ENCODE data around the gene AKIRIN1. TPM values are rescaled to one million over a fixed set of nuclear protein-coding genes. Genes with fewer than 3 reads are reported as not detected.
"Not testable (repeated sequence)": the region's sequence is repeated elsewhere in the genome, so short reads cannot be mapped to it uniquely, and the experiment has no call there.

AKIRIN1 gene
- total RNA-seq, 4 donors from 2014 or later: 18.9 to 39.6 (median 33.8) TPM

GRCh38 chr1:38973659-38974437 is 17.2 kb upstream of the AKIRIN1 start:
- no peak for TF ChIP-seq POLR2A (IDR thresholded peaks at IDR 0.05)
- no peaks in the 10 kb centered on the region for H3K27me3 ChIP-seq
- H3K9me3 ChIP-seq: peaks cover 0 to 10% (median 3%) of the 10 kb centered on the region in 4 donors
- no peaks in the 10 kb centered on the region for H3K36me3 ChIP-seq
- no peak overlapping the region for H3K4me3 ChIP-seq
- no peak overlapping the region for H3K27ac ChIP-seq
- no peaks in the 10 kb centered on the region for H3K4me1 ChIP-seq
- DNase-seq: no peak

DNA sequence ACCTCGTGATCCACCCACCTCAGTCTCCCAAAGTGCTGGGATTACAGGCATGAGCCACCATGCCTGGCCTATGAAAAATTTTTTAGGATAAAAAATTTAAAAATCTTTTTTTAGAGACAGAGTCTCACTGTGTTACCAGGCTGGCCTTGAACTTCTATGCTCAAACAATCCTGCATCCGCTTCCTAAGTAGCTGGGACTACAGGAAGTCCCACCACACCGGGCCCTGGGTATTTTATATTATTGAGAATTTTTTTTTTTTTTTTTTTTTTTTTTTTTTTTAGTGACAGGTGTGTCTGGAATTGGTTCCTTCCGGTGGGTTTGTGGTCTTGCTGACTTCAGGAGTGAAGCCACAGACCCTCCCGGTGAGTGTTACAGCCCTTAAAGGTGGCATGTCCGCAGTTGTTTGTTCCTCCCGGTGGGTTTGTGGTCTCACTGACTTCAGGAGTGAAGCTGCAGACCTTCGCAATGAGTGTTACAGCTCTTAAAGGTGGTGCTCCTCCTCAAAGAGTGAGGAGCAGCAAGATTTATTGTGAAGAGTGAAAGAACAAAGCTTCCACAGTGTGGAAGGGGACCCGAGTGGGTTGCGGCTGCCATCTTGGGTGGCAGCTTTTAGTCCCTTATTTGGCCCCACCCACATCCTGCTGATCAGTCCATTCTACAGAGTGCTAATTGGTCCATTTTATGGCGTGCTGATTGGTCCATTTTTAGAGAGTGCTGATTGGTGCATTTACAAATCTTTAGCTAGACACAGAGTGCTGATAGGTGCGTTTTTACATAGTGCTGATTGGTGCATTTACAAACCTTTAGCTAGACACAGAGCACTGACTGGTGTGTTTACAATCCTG is 13.5 kb upstream of the AKIRIN1 start:
- not testable (repeated sequence) for H3K9me3 ChIP-seq, H3K27me3 ChIP-seq, H3K4me1 ChIP-seq, H3K36me3 ChIP-seq, H3K27ac ChIP-seq, H3K4me3 ChIP-seq
- peak in 2 of 3 donors; percentile 46 to 71 for DNase-seq

- not testable (repeated sequence) for H3K9me3 ChIP-seq, H3K4me1 ChIP-seq, H3K4me3 ChIP-seq, H3K27me3 ChIP-seq, H3K36me3 ChIP-seq, DNase-seq, H3K27ac ChIP-seq
Observed at GRCh38 chr1:38978245-38978542, 12.9 kb upstream of the AKIRIN1 start.

DNA sequence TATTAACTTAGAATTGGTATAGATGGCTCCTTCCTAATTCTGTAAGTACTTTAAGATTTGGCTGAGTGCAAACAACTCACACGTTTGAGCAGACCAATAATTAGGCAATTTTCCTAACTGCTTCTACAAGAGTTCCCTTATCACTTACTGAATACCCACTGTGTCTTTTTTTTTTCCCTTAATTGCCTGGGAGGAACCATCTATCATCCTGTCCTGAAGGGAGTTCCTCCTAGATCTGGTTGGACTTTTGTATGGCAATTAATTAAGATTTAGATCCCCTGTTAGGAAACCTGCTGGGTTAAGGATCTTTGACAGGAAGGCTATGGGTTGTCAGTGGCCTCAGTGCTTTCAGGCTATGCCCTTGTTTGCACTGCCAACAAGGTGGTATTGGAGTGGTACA is 11.7 kb upstream of the AKIRIN1 start:
- H3K36me3 ChIP-seq, H3K27ac ChIP-seq, H3K4me3 ChIP-seq, DNase-seq, H3K9me3 ChIP-seq, H3K4me1 ChIP-seq, H3K27me3 ChIP-seq: not testable (repeated sequence)

DNA sequence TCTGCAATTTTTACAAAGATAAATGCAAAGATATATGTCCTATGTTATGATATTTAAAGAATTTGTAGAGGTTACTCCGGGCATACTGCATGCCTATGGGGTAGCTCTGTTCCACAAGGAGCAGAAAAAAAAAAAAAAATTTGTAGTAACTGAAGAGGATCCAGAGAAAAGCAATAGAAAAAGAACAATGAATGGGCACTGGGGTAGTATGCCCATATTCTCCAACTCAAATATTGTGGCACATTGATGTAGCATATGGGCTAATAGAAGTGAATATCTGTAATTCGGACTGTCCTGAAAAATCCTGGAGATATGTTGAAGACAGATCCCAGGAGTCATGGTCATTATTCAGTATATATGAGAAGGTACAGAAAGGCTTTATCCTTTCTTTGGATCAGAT is 1.1 kb upstream of the AKIRIN1 start:
- TF ChIP-seq, protein P1, sequence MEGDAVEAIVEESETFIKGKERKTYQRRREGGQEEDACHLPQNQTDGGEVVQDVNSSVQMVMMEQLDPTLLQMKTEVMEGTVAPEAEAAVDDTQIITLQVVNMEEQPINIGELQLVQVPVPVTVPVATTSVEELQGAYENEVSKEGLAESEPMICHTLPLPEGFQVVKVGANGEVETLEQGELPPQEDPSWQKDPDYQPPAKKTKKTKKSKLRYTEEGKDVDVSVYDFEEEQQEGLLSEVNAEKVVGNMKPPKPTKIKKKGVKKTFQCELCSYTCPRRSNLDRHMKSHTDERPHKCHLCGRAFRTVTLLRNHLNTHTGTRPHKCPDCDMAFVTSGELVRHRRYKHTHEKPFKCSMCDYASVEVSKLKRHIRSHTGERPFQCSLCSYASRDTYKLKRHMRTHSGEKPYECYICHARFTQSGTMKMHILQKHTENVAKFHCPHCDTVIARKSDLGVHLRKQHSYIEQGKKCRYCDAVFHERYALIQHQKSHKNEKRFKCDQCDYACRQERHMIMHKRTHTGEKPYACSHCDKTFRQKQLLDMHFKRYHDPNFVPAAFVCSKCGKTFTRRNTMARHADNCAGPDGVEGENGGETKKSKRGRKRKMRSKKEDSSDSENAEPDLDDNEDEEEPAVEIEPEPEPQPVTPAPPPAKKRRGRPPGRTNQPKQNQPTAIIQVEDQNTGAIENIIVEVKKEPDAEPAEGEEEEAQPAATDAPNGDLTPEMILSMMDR (IDR thresholded peaks at IDR 0.05): no peak
- TF ChIP-seq POLR2A (IDR thresholded peaks at IDR 0.05): no peak
- no peak for DNase-seq
- H3K4me1 ChIP-seq: peaks cover 0 to 21% (median 2%) of the 10 kb centered on the region in 4 donors
- H3K36me3 ChIP-seq: no peaks in the 10 kb centered on the region
- H3K4me3 ChIP-seq: no peak overlapping the region
- no peaks in the 10 kb centered on the region for H3K27me3 ChIP-seq
- no peaks in the 10 kb centered on the region for H3K9me3 ChIP-seq
- peak overlapping the region in 1 of 4 donors; percentile 97 for H3K27ac ChIP-seq

DNA sequence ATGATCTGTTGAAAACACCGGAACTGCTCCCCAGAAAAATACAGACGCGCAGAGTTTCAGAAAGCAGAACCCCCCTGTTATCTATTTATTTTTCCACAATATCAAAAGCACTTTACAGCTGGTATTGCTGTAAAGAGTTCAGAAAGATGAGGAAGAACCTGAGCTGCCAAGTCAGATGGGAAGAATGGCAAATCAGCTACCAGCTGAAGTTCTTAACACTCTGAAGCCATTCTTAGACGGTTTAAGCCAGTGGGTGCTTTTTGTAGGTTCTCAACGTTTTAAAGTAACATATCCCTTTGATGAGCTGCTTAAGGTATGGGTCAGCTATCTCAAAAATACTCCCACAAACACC is 714 bp upstream of the AKIRIN1 start:
- Histone ChIP-seq H3K27me3 (no peaks in the 10 kb centered on the region), H3K27ac (peak overlapping the region; percentile 87 to 99 (median 97)), H3K9me3 (no peaks in the 10 kb centered on the region), H3K36me3 (peaks cover 0 to 3% (median 0%) of the 10 kb centered on the region in 3 donors), H3K4me3 (peak overlapping the region; percentile 73 to 100 (median 98)), H3K4me1 (peaks cover 0 to 21% (median 2%) of the 10 kb centered on the region in 4 donors)
- no peak for DNase-seq
- TF ChIP-seq, protein P1 (IDR thresholded peaks at IDR 0.05): no peak
- no peak for TF ChIP-seq POLR2A (IDR thresholded peaks at IDR 0.05)

DNA sequence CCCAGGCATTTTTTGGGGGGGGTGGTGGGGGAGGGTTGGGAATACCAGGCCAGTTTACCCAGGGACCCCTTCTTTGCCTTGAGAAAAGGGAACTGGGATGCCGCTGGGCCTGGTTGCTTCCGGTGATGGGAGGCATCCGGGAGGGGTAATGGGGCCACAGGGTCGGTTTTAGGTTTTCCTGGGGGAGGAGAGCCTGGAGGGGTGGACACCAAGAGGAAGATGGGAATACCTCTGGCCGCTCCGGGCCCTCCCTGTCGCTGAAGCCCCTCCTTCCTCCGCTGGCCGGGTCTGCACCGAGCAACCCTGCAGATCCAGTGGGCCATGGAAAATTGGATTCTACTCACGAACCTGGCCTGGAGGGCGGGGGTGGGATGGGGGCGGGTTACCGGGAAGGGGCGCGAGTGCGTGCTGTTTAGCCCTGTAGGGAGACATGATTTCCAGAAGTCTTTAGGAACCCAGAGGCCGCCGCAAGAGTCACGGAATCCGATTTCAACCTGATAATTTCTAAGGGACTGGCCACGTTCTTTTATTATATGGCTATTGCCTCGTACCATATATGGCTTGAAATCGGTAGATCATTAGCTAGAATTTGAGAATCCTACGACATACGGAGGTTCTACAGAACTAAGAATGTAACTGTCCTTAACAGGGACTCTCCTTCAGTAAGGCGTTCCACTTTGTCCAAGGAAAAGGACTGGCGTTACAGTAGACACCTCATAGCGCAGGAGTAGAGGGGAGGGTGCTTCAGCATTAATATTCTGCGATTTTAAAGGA is 749 bp downstream of the AKIRIN1 start:
- H3K27ac ChIP-seq: peak overlapping the region; percentile 87 to 99 (median 97)
- peaks cover 0 to 32% (median 2%) of the 10 kb centered on the region in 4 donors for H3K4me1 ChIP-seq
- no peaks in the 10 kb centered on the region for H3K9me3 ChIP-seq
- peak; percentile 29 to 65 (median 51) for DNase-seq
- TF ChIP-seq, protein P1 (IDR thresholded peaks at IDR 0.05): no peak
- no peak for TF ChIP-seq POLR2A (IDR thresholded peaks at IDR 0.05)
- peaks cover 0 to 14% (median 0%) of the 10 kb centered on the region in 3 donors for H3K36me3 ChIP-seq
- H3K4me3 ChIP-seq: peak overlapping the region; percentile 73 to 100 (median 98)
- H3K27me3 ChIP-seq: no peaks in the 10 kb centered on the region
